ENCODE measurements around the gene ESYT1. TPM values are rescaled to one million over a fixed set of nuclear protein-coding genes. Genes with fewer than 3 reads are reported as not detected.

Gene ESYT1
- 100 to 1,000 TPM; 142 to 146 TPM for total RNA-seq

DNA sequence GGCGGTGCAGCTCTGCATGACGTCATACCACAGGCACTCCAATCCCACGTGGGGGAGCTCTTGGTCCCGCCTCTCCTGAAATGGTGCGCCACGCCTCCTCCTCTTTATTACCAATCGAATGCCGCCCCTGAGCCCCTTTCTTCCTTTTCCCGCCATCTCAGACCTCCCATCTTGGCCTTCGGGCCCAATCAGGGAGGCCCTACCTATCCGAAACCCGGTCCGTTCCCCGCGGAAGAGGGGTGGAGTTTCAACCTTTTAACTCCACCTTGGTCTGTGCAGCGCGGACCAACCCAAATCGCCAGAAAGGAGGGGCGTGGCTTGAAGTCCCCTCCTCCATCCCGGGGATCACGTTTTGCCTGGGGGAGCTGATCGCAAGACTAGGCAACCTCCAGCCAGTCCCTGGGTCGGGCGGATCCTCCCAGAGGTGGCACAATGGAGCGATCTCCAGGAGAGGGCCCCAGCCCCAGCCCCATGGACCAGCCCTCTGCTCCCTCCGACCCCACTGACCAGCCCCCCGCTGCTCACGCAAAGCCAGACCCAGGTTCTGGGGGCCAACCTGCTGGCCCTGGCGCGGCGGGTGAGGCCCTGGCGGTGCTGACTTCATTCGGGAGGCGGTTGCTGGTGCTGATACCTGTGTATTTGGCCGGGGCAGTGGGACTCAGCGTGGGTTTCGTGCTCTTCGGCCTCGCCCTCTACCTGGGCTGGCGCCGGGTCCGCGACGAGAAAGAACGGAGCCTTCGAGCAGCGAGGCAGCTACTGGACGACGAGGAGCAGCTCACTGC is at the start of gene ESYT1:
TSS of gene ESYT1 (plus strand) at position 380 of the 782 bp plus-strand sequence. CDS start at position 433, 53 bp downstream.
- ChIA-PET CTCF (interaction anchor here (0.7 to 7.8 kb wide), 18 partner anchors 9 to 389 kb away, joined by 3 to 118 read pairs (median 5); partner anchors contain the start of genes ANKRD52, MYL6, MYL6B and PA2G4), POLR2A (interaction anchor here (0.5 to 3.8 kb wide), 15 partner anchors 10 to 966 kb away, joined by 3 to 45 read pairs (median 4); partner anchors contain the start of genes MYL6, MYL6B, PA2G4 and RAB5B)
- H3K27me3 Mint-ChIP-seq = no peaks in the 10 kb centered on the region
- peaks cover 39% of the 10 kb centered on the region for H3K36me3 Mint-ChIP-seq
- peak within 1 kb of the TSS; percentile 93 for H3K27ac Mint-ChIP-seq
- H3K4me3 Mint-ChIP-seq = peak within 1 kb of the TSS; percentile 97
- DNase-seq = peak; percentile 99
- no peaks in the 10 kb centered on the region for H3K9me3 Mint-ChIP-seq
- intact Hi-C loops (cut with micrococcal nuclease) = loop anchor here (1.0 to 2.0 kb wide), 2 partner anchors 24 to 389 kb away; partner anchors contain the start of gene PA2G4
- H3K4me1 Mint-ChIP-seq (ENCODE audit: low read depth) = peaks cover 60% of the 10 kb centered on the region

DNA sequence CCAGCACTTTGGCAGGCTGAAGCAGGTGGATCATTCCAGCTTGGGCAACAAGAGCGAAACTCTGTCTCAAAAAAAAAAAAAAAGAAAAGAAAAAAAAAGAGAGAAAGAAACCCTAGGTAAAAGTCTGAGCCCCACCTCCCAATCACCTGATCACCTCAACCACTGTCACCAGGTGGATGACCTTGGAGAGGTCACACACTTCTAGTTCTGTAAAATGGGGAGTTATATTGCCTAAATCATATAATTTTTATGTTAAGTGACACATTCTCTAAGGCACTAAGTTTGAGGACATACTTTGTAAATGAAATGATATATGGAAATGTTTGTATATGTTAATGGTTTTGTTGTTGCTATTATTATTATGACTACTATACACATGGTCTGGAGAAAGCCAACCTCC is 49.6 kb upstream of the ESYT1 start:
- Mint-ChIP-seq H3K36me3 (no peaks in the 10 kb centered on the region), H3K9me3 (no peaks in the 10 kb centered on the region)
- DNase-seq = no peak

DNA sequence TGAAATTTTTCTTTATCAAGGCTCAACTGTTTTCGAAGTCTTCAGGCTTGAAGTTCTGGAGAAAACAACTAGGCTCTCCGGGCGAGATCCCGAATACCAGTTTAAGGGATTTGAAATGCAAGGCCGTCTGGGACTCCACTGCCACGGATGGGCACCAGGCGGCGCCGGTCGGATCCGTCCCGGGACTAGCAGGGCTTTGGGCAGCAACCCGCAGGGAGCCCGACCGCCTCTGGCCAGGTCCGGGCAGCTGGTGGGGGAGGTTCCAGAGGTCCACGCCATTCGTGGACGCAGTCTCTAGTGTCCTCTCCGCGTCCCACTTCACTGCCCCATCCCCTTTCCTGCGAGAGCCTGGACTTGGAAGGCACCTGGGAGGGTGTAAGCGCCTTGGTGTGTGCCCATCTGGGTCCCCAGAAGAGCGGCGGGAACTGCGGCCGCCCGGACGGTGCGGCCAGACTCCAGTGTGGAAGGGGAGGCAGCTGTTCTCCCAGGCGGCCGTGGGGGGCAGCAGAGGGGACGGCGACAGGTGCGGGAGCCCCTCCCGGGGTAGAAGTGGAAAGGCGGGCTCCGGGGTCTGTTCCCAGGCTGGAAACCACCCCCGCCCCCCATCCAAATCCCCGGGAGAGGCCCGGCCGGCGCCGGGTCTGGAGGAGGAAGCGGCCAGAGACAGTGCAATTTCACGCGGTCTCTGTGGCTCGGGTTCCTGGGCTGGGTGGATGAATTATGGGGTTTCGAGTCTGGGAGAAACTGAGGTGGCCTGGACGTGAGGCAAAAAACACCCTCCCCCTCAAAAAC is 48.9 kb upstream of the ESYT1 start:
- Mint-ChIP-seq H3K9me3 (no peaks in the 10 kb centered on the region), H3K36me3 (no peaks in the 10 kb centered on the region), H3K27me3 (peaks cover 7% of the 10 kb centered on the region), H3K27ac (no peak overlapping the region), H3K4me1 (ENCODE audit: low read depth) (peaks cover 5% of the 10 kb centered on the region), H3K4me3 (peak overlapping the region; percentile 74)
- DNase-seq = peak; percentile 74
- intact Hi-C loops (cut with micrococcal nuclease) = loop anchor here (1.0 to 2.0 kb wide), 2 partner anchors 25 to 38 kb away; partner anchors contain the start of genes PA2G4 and RPL41
- ChIA-PET POLR2A (interaction anchor here (4.9 kb wide), 1 partner anchor 25 kb away, joined by 23 read pairs; the partner anchor contains the start of gene PA2G4), CTCF (interaction anchor here (0.5 to 3.3 kb wide), 8 partner anchors 12 to 94 kb away, joined by 3 to 16 read pairs (median 4); partner anchors contain the start of genes PA2G4 and ZC3H10)

More for the DNA sequence above, 49.6 kb upstream of the ESYT1 start:
- peaks cover 5% of the 10 kb centered on the region for H3K27me3 Mint-ChIP-seq
- peaks cover 5% of the 10 kb centered on the region for H3K4me1 Mint-ChIP-seq (ENCODE audit: low read depth)
- ChIA-PET POLR2A (interaction anchor here (0.6 to 4.9 kb wide), 2 partner anchors 26 to 86 kb away, joined by 3 to 23 read pairs; partner anchors contain the start of gene PA2G4), CTCF (interaction anchor here (0.5 to 3.3 kb wide), 6 partner anchors 13 to 83 kb away, joined by 3 to 16 read pairs (median 4); partner anchors contain the start of gene PA2G4)
- no peak overlapping the region for H3K27ac Mint-ChIP-seq
- H3K4me3 Mint-ChIP-seq = peak overlapping the region; percentile 49
- intact Hi-C loops (cut with micrococcal nuclease) = loop anchor here (2.0 kb wide), 1 partner anchor 38 kb away; the partner anchor contains the start of gene RPL41

DNA sequence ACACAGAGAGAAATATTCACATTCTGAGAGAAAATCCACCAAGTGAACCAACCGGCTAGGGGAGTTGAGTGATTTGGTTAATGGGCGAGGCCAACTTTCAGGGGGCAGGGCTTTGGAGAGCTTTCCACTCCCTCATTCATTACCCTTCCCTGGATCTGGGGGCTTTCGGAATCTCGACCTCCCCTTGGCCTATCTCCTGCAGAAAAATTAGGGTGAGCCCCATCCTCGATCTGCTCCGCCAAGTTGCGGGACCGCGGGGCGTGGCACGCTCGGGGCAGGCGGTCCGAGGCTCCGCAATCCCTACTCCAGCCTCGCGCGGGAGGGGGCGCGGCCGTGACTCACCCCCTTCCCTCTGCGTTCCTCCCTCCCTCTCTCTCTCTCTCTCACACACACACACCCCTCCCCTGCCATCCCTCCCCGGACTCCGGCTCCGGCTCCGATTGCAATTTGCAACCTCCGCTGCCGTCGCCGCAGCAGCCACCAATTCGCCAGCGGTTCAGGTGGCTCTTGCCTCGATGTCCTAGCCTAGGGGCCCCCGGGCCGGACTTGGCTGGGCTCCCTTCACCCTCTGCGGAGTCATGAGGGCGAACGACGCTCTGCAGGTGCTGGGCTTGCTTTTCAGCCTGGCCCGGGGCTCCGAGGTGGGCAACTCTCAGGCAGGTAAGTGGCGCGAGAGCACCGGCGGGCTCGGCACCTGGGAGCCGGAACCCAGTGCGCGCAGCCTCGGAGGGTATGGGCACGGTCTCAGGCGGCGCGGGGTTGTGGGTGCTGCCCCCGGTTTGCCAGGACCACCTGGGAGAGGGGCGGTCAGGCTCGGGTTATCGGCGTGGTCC is 48.1 kb upstream of the ESYT1 start, which contains the start of gene ERBB3:
TSS of gene ERBB3 (plus strand) at position 443 of the 833 bp plus-strand sequence. CDS start at position 579, 136 bp downstream.
- peak; percentile 84 for DNase-seq
- H3K27me3 Mint-ChIP-seq = peaks cover 7% of the 10 kb centered on the region
- peak within 1 kb of the TSS; percentile 74 for H3K4me3 Mint-ChIP-seq
- ChIA-PET POLR2A (interaction anchor here (4.9 kb wide), 1 partner anchor 24 kb away, joined by 23 read pairs; the partner anchor contains the start of gene PA2G4), CTCF (interaction anchor here (0.9 to 3.3 kb wide), 10 partner anchors 13 to 113 kb away, joined by 3 to 16 read pairs (median 4); partner anchors contain the start of genes PA2G4 and ZC3H10)
- no peaks in the 10 kb centered on the region for H3K36me3 Mint-ChIP-seq
- H3K4me1 Mint-ChIP-seq (ENCODE audit: low read depth) = peaks cover 5% of the 10 kb centered on the region
- intact Hi-C loops (cut with micrococcal nuclease) = loop anchor here (1.0 to 2.0 kb wide), 3 partner anchors 24 to 37 kb away; partner anchors contain the start of genes PA2G4 and RPL41
- H3K27ac Mint-ChIP-seq = no peak within 1 kb of the TSS
- no peaks in the 10 kb centered on the region for H3K9me3 Mint-ChIP-seq

- Mint-ChIP-seq H3K4me3 (peak overlapping the region; percentile 74), H3K27ac (no peak overlapping the region), H3K4me1 (ENCODE audit: low read depth) (peaks cover 5% of the 10 kb centered on the region), H3K27me3 (peaks cover 7% of the 10 kb centered on the region), H3K36me3 (no peaks in the 10 kb centered on the region), H3K9me3 (no peaks in the 10 kb centered on the region)
- ChIA-PET POLR2A (interaction anchor here (4.9 kb wide), 1 partner anchor 24 kb away, joined by 23 read pairs; the partner anchor contains the start of gene PA2G4), CTCF (interaction anchor here (0.9 to 3.3 kb wide), 7 partner anchors 14 to 112 kb away, joined by 3 to 16 read pairs (median 3); partner anchors contain the start of gene PA2G4)
- DNase-seq = no peak
- intact Hi-C loops (cut with micrococcal nuclease) = loop anchor here (2.0 kb wide), 1 partner anchor 34 kb away; no protein-coding TSS in a partner anchor
Measured at GRCh38 chr12:56080556-56081138, 47.4 kb upstream of the ESYT1 start.

- no peaks in the 10 kb centered on the region for H3K36me3 Mint-ChIP-seq
- H3K27ac Mint-ChIP-seq = no peak overlapping the region
- POLR2A ChIA-PET = interaction anchor here (4.9 kb wide), 1 partner anchor 22 kb away, joined by 23 read pairs; the partner anchor contains the start of gene PA2G4
- intact Hi-C loops (cut with micrococcal nuclease) = loop anchor here (2.0 kb wide), 1 partner anchor 35 kb away; no protein-coding TSS in a partner anchor
- H3K4me3 Mint-ChIP-seq = no peak overlapping the region
- no peak for DNase-seq
- peaks cover 7% of the 10 kb centered on the region for H3K27me3 Mint-ChIP-seq
- CTCF ChIA-PET = interaction anchor here (1.0 to 2.3 kb wide), 5 partner anchors 15 to 111 kb away, joined by 3 to 5 read pairs (median 3); no protein-coding TSS in a partner anchor
- H3K4me1 Mint-ChIP-seq (ENCODE audit: low read depth) = peaks cover 5% of the 10 kb centered on the region
- no peaks in the 10 kb centered on the region for H3K9me3 Mint-ChIP-seq
Measured at GRCh38 chr12:56081393-56082347, 46.4 kb upstream of the ESYT1 start.

- Mint-ChIP-seq H3K27me3 (peaks cover 7% of the 10 kb centered on the region), H3K36me3 (no peaks in the 10 kb centered on the region), H3K4me1 (ENCODE audit: low read depth) (peaks cover 5% of the 10 kb centered on the region), H3K9me3 (no peaks in the 10 kb centered on the region), H3K4me3 (no peak overlapping the region), H3K27ac (no peak overlapping the region)
- ChIA-PET CTCF (interaction anchor here (1.8 kb wide), 1 partner anchor 86 kb away, joined by 5 read pairs; no protein-coding TSS in a partner anchor), POLR2A (interaction anchor here (4.9 kb wide), 1 partner anchor 22 kb away, joined by 23 read pairs; the partner anchor contains the start of gene PA2G4)
- intact Hi-C loops (cut with micrococcal nuclease) = no loop called here
- DNase-seq = no peak
Measured at GRCh38 chr12:56082382-56082781, 45.7 kb upstream of the ESYT1 start.

DNA sequence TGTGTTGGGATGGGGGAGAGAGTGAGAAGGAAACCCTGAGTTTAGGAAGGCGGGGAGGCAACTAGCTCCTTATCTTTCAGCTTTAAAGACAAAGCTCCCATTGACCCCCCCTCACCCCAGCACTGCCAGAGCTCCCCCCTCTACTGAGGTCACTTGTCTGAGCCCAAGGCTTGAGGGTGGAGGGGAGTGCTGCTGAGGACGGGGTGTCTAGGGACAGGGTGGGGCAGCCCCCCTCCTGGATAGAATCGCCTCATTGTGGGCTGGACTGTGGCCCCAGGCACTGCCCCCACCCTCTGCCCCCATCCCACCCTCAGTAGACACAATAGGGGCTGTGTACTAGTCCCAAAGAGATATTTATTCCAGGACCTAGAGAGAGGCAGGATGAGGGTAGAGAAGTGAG is 45.1 kb upstream of the ESYT1 start:
- intact Hi-C loops (cut with micrococcal nuclease) = no loop called here
- CTCF ChIA-PET = no interaction called here
- Mint-ChIP-seq H3K9me3 (no peaks in the 10 kb centered on the region), H3K4me3 (no peak overlapping the region), H3K27me3 (peaks cover 7% of the 10 kb centered on the region), H3K36me3 (no peaks in the 10 kb centered on the region), H3K4me1 (ENCODE audit: low read depth) (peaks cover 5% of the 10 kb centered on the region), H3K27ac (no peak overlapping the region)
- DNase-seq = no peak
- POLR2A ChIA-PET = interaction anchor here (4.9 kb wide), 1 partner anchor 21 kb away, joined by 23 read pairs; the partner anchor contains the start of gene PA2G4

DNA sequence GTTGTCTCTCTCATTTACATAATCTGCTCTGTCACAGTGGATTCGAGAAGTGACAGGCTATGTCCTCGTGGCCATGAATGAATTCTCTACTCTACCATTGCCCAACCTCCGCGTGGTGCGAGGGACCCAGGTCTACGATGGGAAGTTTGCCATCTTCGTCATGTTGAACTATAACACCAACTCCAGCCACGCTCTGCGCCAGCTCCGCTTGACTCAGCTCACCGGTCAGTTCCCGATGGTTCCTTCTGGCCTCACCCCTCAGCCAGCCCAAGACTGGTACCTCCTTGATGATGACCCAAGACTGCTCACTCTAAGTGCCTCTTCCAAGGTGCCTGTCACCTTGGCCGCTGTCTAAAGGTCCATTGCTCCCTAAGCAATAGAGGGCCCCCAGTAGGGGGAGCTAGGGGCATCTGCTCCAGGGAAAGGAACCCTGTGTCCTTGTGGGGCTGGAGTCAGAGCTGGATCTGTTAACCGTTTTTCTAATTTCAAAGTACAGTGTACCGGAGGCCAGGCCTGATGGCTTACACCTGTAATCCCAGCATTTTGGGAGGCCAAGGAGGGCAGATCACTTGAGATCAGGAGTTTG is 43.0 kb upstream of the ESYT1 start:
- Mint-ChIP-seq H3K4me1 (ENCODE audit: low read depth) (peaks cover 5% of the 10 kb centered on the region), H3K27ac (no peak overlapping the region), H3K9me3 (no peaks in the 10 kb centered on the region), H3K36me3 (no peaks in the 10 kb centered on the region), H3K4me3 (no peak overlapping the region), H3K27me3 (peaks cover 7% of the 10 kb centered on the region)
- DNase-seq = peak; percentile 62
- intact Hi-C loops (cut with micrococcal nuclease) = no loop called here
- ChIA-PET CTCF (interaction anchor here (0.6 to 2.1 kb wide), 12 partner anchors 11 to 120 kb away, joined by 3 to 22 read pairs (median 4); partner anchors contain the start of gene PA2G4), POLR2A (interaction anchor here (0.6 to 0.7 kb wide), 2 partner anchors 12 to 42 kb away, joined by 3 read pairs; no protein-coding TSS in a partner anchor)

All from activated CD4-positive, alpha-beta memory T cell treated with anti-CD3 and anti-CD28 coated beads for 36 hours (primary cell).